Pancreas (tissue), 10 donors: ENCODE measurements around the gene INTS1. TPM values are rescaled to one million over a fixed set of nuclear protein-coding genes. Genes with fewer than 3 reads are reported as not detected.

Experiments
- ATAC-seq, 4 donors: fragments of 200-7000 bp; cut with Tn5 transposase; one replicate each; pipeline versions ENCODE4 v1.8.0 to v1.9.1; 2020; ENCODE audit warnings: mild to moderate bottlenecking in 4 of 4, moderate library complexity in 4 of 4
- DNase-seq, 6 donors: peaks; one replicate each; pipeline ENCODE4 v3.0.0-alpha.2; 2020
- FAIRE-seq: peaks from 2 replicates; lab custom pipeline; 2012; peaks lifted over from hg19 to GRCh38; lab: Jason Lieb, UNC
- H3K27ac ChIP-seq, 4 donors: fragments of 200-600 bp; sonication (generic); 1 replicate in 3 of 4; 2 replicates in 1 of 4; pipeline versions ENCODE4 v1.5.0 to v1.8.0; 2020
- H3K27me3 ChIP-seq, 4 donors: fragments of 200-600 bp; one replicate each; pipeline ENCODE4 v1.8.0; 2021
- H3K36me3 ChIP-seq, 3 donors: fragments of 200-600 bp; sonication (generic) in 1 of 3; one replicate each; pipeline versions ENCODE4 v1.5.0 to v1.8.0; 2020 to 2021
- H3K4me1 ChIP-seq, 3 donors: fragments of 200-600 bp; one replicate each; pipeline ENCODE4 v1.8.0; 2021
- H3K4me3 ChIP-seq, 4 donors: fragments of 200-600 bp; sonication (generic) in 2 of 4; one replicate each; pipeline versions ENCODE4 v1.5.0 to v1.8.0; 2020 to 2021
- H3K9me3 ChIP-seq, 4 donors: fragments of 200-600 bp; one replicate each; pipeline ENCODE4 v1.8.0; 2021
- WGBS, 2 donors: extraction: QIAGEN DNeasy Blood & Tissue Kit; methylation state at CpG; one replicate each; pipeline ENCODE4 v1.1.7; 2013; 5-methylcytosine and 5-hydroxymethylcytosine counted together
- intact Hi-C, 3 donors: fragments of 100-400 bp; cut with DNase I; formaldehyde crosslinking; loops; one replicate each; pipeline versions ENCODE4 v1.11.1 to v1.14.2; 2022
- polyA plus RNA-seq, 2 donors: library from polyadenylated mRNA; stranded (reverse); fragments of 200-250 nt; gene quantifications; one replicate each; pipeline ENCODE4 v1.2.3, GENCODE V29; 2013
- total RNA-seq, 6 donors: library from RNA; stranded (reverse); fragmentation: NEBNext Ultra II Directional in 4 of 6; extraction: Animal tissue kit (Norgen Biotek cat#: 25700) in 4 of 6; gene quantifications; one replicate each; pipeline versions ENCODE4 v1.2.1 to v1.2.4, GENCODE V29; 2021 to 2023
- TF ChIP-seq, protein P1 (sequence below), 4 donors: fragments of 200-600 bp; sonication (generic) in 3 of 4; IDR thresholded peaks; one replicate each; pipeline versions ENCODE4 v1.5.0 to v1.8.0; 2021; ENCODE audit warnings: antibody characterized with exemption in 4 of 4
- donor health status: healthy with polysubstance abuse.
- donor health status: DM: no; HTN: no; CAD: no; lungs with moderate emphysema.
- donor health status: DM: no; HTN: no; CAD: no.
- donor health status: control.
- donor health status: control.
- donor health status: Bipolar disorder and iron deficiency.
- donor health status: DM: yes; HTN: yes; CAD: no.
- donor health status: DM: no; HTN: no; CAD: no.
- donor health status: DM: no; HTN: no; CAD: no.
- donor health status: DM: yes; HTN: yes; CAD: no.

INTS1 gene
- total and polyA plus RNA-seq, 8 donors, result 45.0 to 166 (median 62.2) TPM

DNA sequence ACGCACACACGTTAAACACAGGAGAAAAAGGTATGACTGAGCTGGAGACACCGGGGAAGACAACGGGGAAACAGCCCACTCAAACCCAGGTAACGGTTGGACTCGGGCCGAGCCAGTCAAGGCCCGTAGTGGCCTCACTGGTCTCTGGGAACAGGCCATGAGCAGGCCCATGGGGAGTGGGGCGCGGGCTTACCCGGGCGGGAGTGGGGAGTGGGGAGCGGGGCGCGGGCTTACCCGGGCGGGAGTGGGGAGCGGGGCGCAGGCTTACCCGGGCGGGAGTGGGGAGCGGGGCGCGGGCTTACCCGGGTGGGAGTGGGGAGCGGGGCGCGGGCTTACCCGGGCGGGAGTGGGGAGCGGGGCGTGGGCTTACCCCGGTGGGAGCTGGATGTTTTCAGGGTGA is 11.5 kb downstream of the INTS1 start:
- DNase-seq, result no peak
- Histone ChIP-seq H3K36me3 (peaks cover 0 to 54% (median 8%) of the 10 kb centered on the region in 3 donors), H3K4me1 (no peaks in the 10 kb centered on the region), H3K27ac (no peak overlapping the region), H3K4me3 (no peak overlapping the region), H3K9me3 (no peaks in the 10 kb centered on the region), H3K27me3 (no peaks in the 10 kb centered on the region)
- WGBS, 2 donors, result 94 to 98% methylated on average over 30 to 33 of the region's 33 CpGs
- TF ChIP-seq, protein P1, sequence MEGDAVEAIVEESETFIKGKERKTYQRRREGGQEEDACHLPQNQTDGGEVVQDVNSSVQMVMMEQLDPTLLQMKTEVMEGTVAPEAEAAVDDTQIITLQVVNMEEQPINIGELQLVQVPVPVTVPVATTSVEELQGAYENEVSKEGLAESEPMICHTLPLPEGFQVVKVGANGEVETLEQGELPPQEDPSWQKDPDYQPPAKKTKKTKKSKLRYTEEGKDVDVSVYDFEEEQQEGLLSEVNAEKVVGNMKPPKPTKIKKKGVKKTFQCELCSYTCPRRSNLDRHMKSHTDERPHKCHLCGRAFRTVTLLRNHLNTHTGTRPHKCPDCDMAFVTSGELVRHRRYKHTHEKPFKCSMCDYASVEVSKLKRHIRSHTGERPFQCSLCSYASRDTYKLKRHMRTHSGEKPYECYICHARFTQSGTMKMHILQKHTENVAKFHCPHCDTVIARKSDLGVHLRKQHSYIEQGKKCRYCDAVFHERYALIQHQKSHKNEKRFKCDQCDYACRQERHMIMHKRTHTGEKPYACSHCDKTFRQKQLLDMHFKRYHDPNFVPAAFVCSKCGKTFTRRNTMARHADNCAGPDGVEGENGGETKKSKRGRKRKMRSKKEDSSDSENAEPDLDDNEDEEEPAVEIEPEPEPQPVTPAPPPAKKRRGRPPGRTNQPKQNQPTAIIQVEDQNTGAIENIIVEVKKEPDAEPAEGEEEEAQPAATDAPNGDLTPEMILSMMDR (IDR thresholded peaks at IDR 0.05), result no peak
- FAIRE-seq, result no peak
- intact Hi-C loops, result no loop called here
- no peak for ATAC-seq

DNA sequence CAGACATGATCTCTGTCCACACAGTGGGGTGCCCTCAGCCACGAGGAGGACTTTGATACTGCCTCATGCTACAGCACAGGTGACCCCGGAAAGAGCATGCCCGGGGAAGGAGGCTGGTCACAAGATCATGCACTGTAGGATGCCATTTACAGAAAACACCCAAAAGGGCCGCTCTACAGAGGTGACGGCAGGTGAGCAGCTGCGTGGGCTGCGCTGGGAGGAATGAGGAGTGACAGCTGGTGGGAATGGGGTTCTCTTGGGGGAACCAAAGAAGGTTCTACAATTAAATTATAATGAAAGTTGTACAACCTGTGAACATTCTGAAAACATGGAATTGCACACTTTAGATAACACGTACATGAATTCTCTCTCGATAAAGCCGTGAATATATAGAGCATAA is 12.0 kb downstream of the INTS1 start:
- WGBS, 2 donors, result 93 to 97% methylated on average over 10 of the region's 10 CpGs
- no peaks in the 10 kb centered on the region for H3K9me3 ChIP-seq
- H3K4me1 ChIP-seq, result no peaks in the 10 kb centered on the region
- intact Hi-C loops, result no loop called here
- no peak for FAIRE-seq
- H3K27me3 ChIP-seq, result no peaks in the 10 kb centered on the region
- H3K36me3 ChIP-seq, result peaks cover 0 to 55% (median 11%) of the 10 kb centered on the region in 3 donors
- no peak overlapping the region for H3K27ac ChIP-seq
- TF ChIP-seq, protein P1 (IDR thresholded peaks at IDR 0.05), result no peak
- DNase-seq, result no peak
- H3K4me3 ChIP-seq, result no peak overlapping the region
- no peak for ATAC-seq

DNA sequence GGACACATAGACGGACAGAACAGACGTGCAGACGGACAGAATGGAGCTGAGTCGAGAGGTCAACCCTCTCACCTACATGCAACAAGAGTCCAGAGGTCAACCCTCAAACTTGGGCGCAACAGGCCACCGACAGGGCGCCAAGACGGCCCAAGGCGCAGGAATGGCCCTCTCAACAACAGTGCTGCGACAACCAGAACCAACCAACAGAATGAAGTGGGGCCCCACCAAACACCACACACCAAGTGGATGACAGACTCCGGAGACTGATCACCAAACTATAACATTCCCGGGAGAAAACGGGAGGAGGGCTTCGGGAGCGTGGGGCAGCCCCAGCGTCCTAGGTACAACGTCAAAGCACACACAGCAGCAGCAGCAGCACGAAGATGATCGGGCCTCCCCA is 13.4 kb downstream of the INTS1 start:
- DNase-seq, result no peak
- Histone ChIP-seq H3K4me3 (no peak overlapping the region), H3K9me3 (no peaks in the 10 kb centered on the region), H3K36me3 (peaks cover 0 to 57% (median 8%) of the 10 kb centered on the region in 3 donors), H3K4me1 (no peaks in the 10 kb centered on the region), H3K27ac (no peak overlapping the region), H3K27me3 (no peaks in the 10 kb centered on the region)
- WGBS, 2 donors, result 92 to 95% methylated on average over 19 of the region's 19 CpGs
- no peak for ATAC-seq
- no peak for FAIRE-seq
- intact Hi-C loops, result no loop called here
- TF ChIP-seq, protein P1 (IDR thresholded peaks at IDR 0.05), result no peak

DNA sequence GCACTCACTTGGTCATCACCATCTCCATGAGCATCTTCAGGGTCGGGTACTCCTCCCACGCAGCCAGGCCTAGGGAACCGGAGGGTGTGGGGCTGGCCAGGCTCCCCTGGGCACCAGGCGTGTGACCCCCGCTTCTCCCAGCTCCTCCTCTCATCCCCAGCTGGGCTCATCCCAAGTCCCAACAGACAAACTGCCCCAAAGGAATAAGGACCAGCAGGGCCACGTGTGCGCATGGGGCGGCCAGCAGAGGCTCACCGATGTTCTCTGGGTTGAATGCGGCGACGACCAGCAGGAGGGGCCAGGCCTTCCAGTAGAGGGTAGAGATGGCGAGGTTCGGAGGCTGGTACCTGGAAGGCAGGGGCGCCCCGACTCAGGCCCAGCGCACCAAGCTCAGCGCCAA is 14.9 kb downstream of the INTS1 start:
- Histone ChIP-seq H3K9me3 (no peaks in the 10 kb centered on the region), H3K36me3 (peaks cover 0 to 51% (median 10%) of the 10 kb centered on the region in 3 donors), H3K27ac (no peak overlapping the region), H3K4me3 (no peak overlapping the region), H3K27me3 (no peaks in the 10 kb centered on the region), H3K4me1 (no peaks in the 10 kb centered on the region)
- no peak for ATAC-seq
- 92 to 96% methylated on average over 18 of the region's 18 CpGs for WGBS, 2 donors
- no peak for DNase-seq
- TF ChIP-seq, protein P1 (IDR thresholded peaks at IDR 0.05), result no peak
- intact Hi-C loops, result no loop called here
- FAIRE-seq, result no peak

DNA sequence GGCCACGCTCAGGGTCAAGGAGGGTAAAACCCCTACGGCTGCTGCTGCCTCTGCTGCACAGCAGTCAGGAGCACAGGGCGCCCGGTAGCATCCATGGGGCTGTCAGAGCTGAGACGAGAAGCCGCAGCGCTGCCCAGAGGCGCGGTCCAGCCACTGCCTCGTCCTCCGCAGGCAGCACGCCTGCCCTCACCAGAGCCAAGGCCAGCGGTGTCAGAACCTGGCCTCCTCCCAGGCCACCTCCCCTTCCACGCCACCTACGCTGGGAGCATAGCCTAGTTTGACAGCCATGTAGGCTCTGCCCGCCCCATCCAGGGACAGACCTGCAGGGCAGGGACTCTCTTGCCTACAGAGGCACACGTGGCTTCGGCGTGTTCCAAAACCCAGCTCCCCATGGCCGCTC is 16.2 kb downstream of the INTS1 start:
- peaks cover 0 to 58% (median 12%) of the 10 kb centered on the region in 3 donors for H3K36me3 ChIP-seq
- WGBS, 2 donors, result 93 to 94% methylated on average over 20 of the region's 20 CpGs
- no peak for ATAC-seq
- no peak for DNase-seq
- no peaks in the 10 kb centered on the region for H3K9me3 ChIP-seq
- H3K27me3 ChIP-seq, result no peaks in the 10 kb centered on the region
- H3K4me3 ChIP-seq, result no peak overlapping the region
- no peak overlapping the region for H3K27ac ChIP-seq
- intact Hi-C loops, result no loop called here
- no peak for FAIRE-seq
- TF ChIP-seq, protein P1 (IDR thresholded peaks at IDR 0.05), result no peak
- H3K4me1 ChIP-seq, result no peaks in the 10 kb centered on the region
